Daoy (cell line): Measurements from ENCODE around the gene MAPK4. TPM values are rescaled to one million over a fixed set of nuclear protein-coding genes. Genes with fewer than 3 reads are reported as not detected.

ENCODE experiments used
- DNase-seq: peaks from one replicate; pipeline ENCODE4 v3.0.0-alpha.2; 2015; ENCODE audit warnings: low read depth
- total RNA-seq: library from RNA; depleted of rRNA; stranded (reverse); fragments of >200 nt; shearing (Covaris generic); gene quantifications from 2 replicates; pipeline ENCODE4 v1.2.3, GENCODE V29; 2014

The MAPK4 gene
- total RNA-seq, 1 experiment from 2014 or later: 0.17 TPM

- no peak for DNase-seq
Measured at GRCh38 chr18:50623694-50624352, 63.9 kb downstream of the MAPK4 start.

GRCh38 chr18:50624981-50625380 lies 65.1 kb downstream of the MAPK4 start:
- DNase-seq: no peak

- DNase-seq: no peak
Measured at GRCh38 chr18:50626317-50626716, 66.4 kb downstream of the MAPK4 start.

GRCh38 chr18:50627594-50628532 lies 68.0 kb downstream of the MAPK4 start:
- DNase-seq: no peak

- no peak for DNase-seq
Measured at GRCh38 chr18:50628533-50628905, 68.6 kb downstream of the MAPK4 start.

- DNase-seq: no peak
Measured at GRCh38 chr18:50629148-50629631, 69.3 kb downstream of the MAPK4 start.

- no peak for DNase-seq
Measured at GRCh38 chr18:50630895-50631294, 71.0 kb downstream of the MAPK4 start.

- peak; percentile 12 for DNase-seq
Measured at GRCh38 chr18:50632895-50633515, 73.1 kb downstream of the MAPK4 start.

GRCh38 chr18:50633992-50634391 lies 74.1 kb downstream of the MAPK4 start:
- DNase-seq: no peak

- no peak for DNase-seq
Measured at GRCh38 chr18:50636366-50637057, 76.6 kb downstream of the MAPK4 start.

- DNase-seq: no peak
Measured at GRCh38 chr18:50638016-50638883, 78.4 kb downstream of the MAPK4 start.

GRCh38 chr18:50638884-50639420 lies 79.1 kb downstream of the MAPK4 start:
- no peak for DNase-seq

GRCh38 chr18:50639711-50640110 lies 79.8 kb downstream of the MAPK4 start:
- DNase-seq: no peak

GRCh38 chr18:50642439-50642838 lies 82.6 kb downstream of the MAPK4 start:
- no peak for DNase-seq

GRCh38 chr18:50644146-50644545 lies 84.3 kb downstream of the MAPK4 start:
- DNase-seq: no peak

GRCh38 chr18:50644807-50645206 lies 84.9 kb downstream of the MAPK4 start:
- DNase-seq: peak; percentile 44

- no peak for DNase-seq
Measured at GRCh38 chr18:50647237-50647636, 87.3 kb downstream of the MAPK4 start.

- DNase-seq: no peak
Measured at GRCh38 chr18:50647792-50648191, 87.9 kb downstream of the MAPK4 start.

- DNase-seq: peak; percentile 50
Measured at GRCh38 chr18:50649821-50650220, 89.9 kb downstream of the MAPK4 start.

- no peak for DNase-seq
Measured at GRCh38 chr18:50651334-50651733, 91.4 kb downstream of the MAPK4 start.
